ENCODE results near the gene PCDHGB7. TPM values are rescaled to one million over a fixed set of nuclear protein-coding genes. Genes with fewer than 3 reads are reported as not detected.

PCDHGB7 gene
- total and polyA plus RNA-seq, 3 donors from 2014 or later, result 6.6 to 18.1 (median 15.3) TPM

DNA sequence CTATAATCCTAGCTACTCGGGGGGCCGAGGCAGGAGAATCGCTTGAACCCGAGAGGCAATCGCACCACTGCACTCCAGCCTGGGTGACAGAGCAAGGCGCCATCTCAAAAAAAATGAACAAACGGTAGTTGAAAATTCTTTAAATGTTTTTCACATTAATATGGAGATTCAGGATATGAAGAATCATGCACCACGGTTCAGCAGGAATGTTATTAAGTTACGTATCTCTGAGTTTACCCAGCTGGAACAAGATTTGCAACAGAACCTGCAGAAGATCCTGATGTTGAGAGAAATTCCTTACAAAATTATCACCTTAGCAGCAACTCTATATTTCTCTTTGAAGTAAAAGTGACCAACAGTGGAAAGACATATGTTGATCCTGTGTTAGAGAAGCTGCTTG lies 22.9 kb downstream of the PCDHGB7 start:
- H3K9me3 ChIP-seq, result no peaks in the 10 kb centered on the region
- no peaks in the 10 kb centered on the region for H3K4me1 ChIP-seq
- TF ChIP-seq, protein P1, sequence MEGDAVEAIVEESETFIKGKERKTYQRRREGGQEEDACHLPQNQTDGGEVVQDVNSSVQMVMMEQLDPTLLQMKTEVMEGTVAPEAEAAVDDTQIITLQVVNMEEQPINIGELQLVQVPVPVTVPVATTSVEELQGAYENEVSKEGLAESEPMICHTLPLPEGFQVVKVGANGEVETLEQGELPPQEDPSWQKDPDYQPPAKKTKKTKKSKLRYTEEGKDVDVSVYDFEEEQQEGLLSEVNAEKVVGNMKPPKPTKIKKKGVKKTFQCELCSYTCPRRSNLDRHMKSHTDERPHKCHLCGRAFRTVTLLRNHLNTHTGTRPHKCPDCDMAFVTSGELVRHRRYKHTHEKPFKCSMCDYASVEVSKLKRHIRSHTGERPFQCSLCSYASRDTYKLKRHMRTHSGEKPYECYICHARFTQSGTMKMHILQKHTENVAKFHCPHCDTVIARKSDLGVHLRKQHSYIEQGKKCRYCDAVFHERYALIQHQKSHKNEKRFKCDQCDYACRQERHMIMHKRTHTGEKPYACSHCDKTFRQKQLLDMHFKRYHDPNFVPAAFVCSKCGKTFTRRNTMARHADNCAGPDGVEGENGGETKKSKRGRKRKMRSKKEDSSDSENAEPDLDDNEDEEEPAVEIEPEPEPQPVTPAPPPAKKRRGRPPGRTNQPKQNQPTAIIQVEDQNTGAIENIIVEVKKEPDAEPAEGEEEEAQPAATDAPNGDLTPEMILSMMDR (IDR thresholded peaks at IDR 0.05), result no peak
- TF ChIP-seq POLR2A (IDR thresholded peaks at IDR 0.05), result no peak
- WGBS, 2 donors, result 90 to 94% methylated on average over 9 of the region's 9 CpGs
- no peaks in the 10 kb centered on the region for H3K27me3 ChIP-seq
- H3K27ac ChIP-seq, result no peak overlapping the region
- DNase-seq, result no peak
- intact Hi-C loops (cut with DNase I; ENCODE audit: low total_unique reads), result no loop called here
- no peaks in the 10 kb centered on the region for H3K36me3 ChIP-seq (ENCODE audit: low read depth, missing control alignments)
- H3K4me3 ChIP-seq, result no peak overlapping the region

DNA sequence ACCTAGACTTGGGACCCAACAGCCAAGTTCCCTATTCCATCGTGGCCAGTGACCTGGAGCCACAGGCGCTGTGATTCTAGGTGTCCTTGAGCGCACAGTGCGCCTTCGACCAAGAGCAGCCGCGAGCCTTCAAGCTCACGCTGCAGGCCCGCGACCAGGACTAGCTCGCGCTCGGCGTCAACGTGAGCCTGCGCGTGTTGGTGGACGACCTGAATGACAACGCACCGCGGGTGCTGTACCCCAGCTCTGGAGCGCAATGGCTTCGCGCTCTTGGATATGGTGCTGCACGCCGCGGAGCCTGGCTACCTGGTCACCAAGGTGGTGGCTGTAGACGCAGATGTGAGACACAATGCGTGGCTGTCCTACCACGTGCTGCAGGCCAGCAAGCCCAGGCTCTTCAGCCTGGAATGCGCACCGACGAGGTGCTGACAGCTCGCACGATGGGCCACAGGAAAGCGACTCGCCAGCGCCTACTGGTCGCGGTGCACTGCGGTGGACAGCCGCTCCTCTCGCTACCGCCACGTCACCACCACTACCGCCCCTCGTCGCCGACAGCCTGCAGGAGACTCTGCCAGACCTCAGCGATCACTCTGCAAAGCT lies 24.2 kb downstream of the PCDHGB7 start:
- Histone ChIP-seq H3K4me3 (no peak overlapping the region), H3K27me3 (no peaks in the 10 kb centered on the region), H3K36me3 (ENCODE audit: low read depth, missing control alignments) (no peaks in the 10 kb centered on the region), H3K4me1 (no peaks in the 10 kb centered on the region), H3K9me3 (no peaks in the 10 kb centered on the region), H3K27ac (no peak overlapping the region)
- TF ChIP-seq, protein P1 (IDR thresholded peaks at IDR 0.05), result no peak
- TF ChIP-seq POLR2A (IDR thresholded peaks at IDR 0.05), result no peak
- no peak for DNase-seq
- 39 to 47% methylated on average over 15 to 41 of the region's 50 CpGs for WGBS, 2 donors
- intact Hi-C loops (cut with DNase I; ENCODE audit: low total_unique reads), result no loop called here

DNA sequence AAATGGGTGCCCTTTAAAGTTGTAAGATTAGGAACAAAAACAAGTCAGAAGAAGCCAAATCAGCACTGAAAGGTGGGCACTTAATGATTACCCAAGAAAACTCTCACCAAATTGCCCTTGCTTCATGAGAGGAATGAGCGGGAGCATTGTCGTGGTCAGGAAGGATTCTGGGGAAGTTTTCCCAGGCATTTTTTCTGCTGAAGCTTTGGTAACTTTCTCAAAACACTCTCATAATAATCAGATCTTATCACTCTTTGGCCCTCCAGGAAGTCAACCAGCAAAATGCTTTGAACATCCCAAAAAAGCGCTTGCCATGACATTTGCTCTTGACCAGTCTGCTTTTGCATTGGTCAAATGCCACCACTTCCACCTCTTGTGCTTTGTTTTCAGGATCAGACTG lies 47.9 kb downstream of the PCDHGB7 start:
- no peaks in the 10 kb centered on the region for H3K9me3 ChIP-seq
- no peak overlapping the region for H3K4me3 ChIP-seq
- 85 to 95% methylated on average over 3 of the region's 3 CpGs for WGBS, 2 donors
- no peak for TF ChIP-seq POLR2A (IDR thresholded peaks at IDR 0.05)
- TF ChIP-seq, protein P1 (IDR thresholded peaks at IDR 0.05), result no peak
- H3K4me1 ChIP-seq, result no peaks in the 10 kb centered on the region
- DNase-seq, result no peak
- intact Hi-C loops (cut with DNase I; ENCODE audit: low total_unique reads), result no loop called here
- no peaks in the 10 kb centered on the region for H3K27me3 ChIP-seq
- no peak overlapping the region for H3K27ac ChIP-seq
- H3K36me3 ChIP-seq (ENCODE audit: low read depth, missing control alignments), result no peaks in the 10 kb centered on the region

Other genes with a start within 250 kb of the PCDHGB7 start
Only the 30 nearest of the 37 such genes appear.
- 1 to 10 TPM; 4.0 to 4.2 TPM for gene PCDHB11, start 218.1 kb upstream of the PCDHGB7 start, total RNA-seq
- 0.63 TPM for gene PCDHB11, start 218.1 kb upstream of the PCDHGB7 start, polyA plus RNA-seq (ENCODE audit: insufficient read depth, low read depth, low replicate concordance)
- gene PCDHB12, start 209.0 kb upstream of the PCDHGB7 start, total RNA-seq, result 1 to 10 TPM; 6.1 to 6.5 TPM
- gene PCDHB12, start 209.0 kb upstream of the PCDHGB7 start, polyA plus RNA-seq (ENCODE audit: insufficient read depth, low read depth, low replicate concordance), result 1.4 TPM
- gene PCDHB13, start 203.8 kb upstream of the PCDHGB7 start, total RNA-seq, result 1 to 10 TPM; 8.6 to 9.3 TPM
- gene PCDHB13, start 203.8 kb upstream of the PCDHGB7 start, polyA plus RNA-seq (ENCODE audit: insufficient read depth, low read depth, low replicate concordance), result 2.6 TPM
- gene PCDHB14, start 194.3 kb upstream of the PCDHGB7 start, total RNA-seq, result 1 to 10 TPM; 7.9 to 8.0 TPM
- gene PCDHB14, start 194.3 kb upstream of the PCDHGB7 start, polyA plus RNA-seq (ENCODE audit: insufficient read depth, low read depth, low replicate concordance), result 2.7 TPM
- 10 to 100 TPM; 22.1 to 27.6 TPM for gene PCDHB15, start 172.3 kb upstream of the PCDHGB7 start, total RNA-seq
- 10.3 TPM for gene PCDHB15, start 172.3 kb upstream of the PCDHGB7 start, polyA plus RNA-seq (ENCODE audit: insufficient read depth, low read depth, low replicate concordance)
- 1 to 10 TPM; 4.0 to 4.4 TPM for gene SLC25A2, start 113.6 kb upstream of the PCDHGB7 start, total RNA-seq
- gene SLC25A2, start 113.6 kb upstream of the PCDHGB7 start, polyA plus RNA-seq (ENCODE audit: insufficient read depth, low read depth, low replicate concordance), result 15.9 TPM
- 100 to 1,000 TPM; 112 to 131 TPM for gene TAF7, start 96.9 kb upstream of the PCDHGB7 start, total RNA-seq
- gene TAF7, start 96.9 kb upstream of the PCDHGB7 start, polyA plus RNA-seq (ENCODE audit: insufficient read depth, low read depth, low replicate concordance), result 137 TPM
- 10 to 100 TPM in 1 of 2 donors, 1 to 10 TPM in 1; 8.7 to 13.1 TPM for gene PCDHGA1, start 87.2 kb upstream of the PCDHGB7 start, total RNA-seq
- 1.6 TPM for gene PCDHGA1, start 87.2 kb upstream of the PCDHGB7 start, polyA plus RNA-seq (ENCODE audit: insufficient read depth, low read depth, low replicate concordance)
- gene PCDHGA2, start 78.9 kb upstream of the PCDHGB7 start, total RNA-seq, result 10 to 100 TPM; 19.4 to 31.0 TPM
- gene PCDHGA2, start 78.9 kb upstream of the PCDHGB7 start, polyA plus RNA-seq (ENCODE audit: insufficient read depth, low read depth, low replicate concordance), result 5.6 TPM
- 10 to 100 TPM; 19.3 to 31.8 TPM for gene PCDHGA3, start 73.8 kb upstream of the PCDHGB7 start, total RNA-seq
- gene PCDHGA3, start 73.8 kb upstream of the PCDHGB7 start, polyA plus RNA-seq (ENCODE audit: insufficient read depth, low read depth, low replicate concordance), result 4.4 TPM
- 10 to 100 TPM; 12.5 to 16.4 TPM for gene PCDHGB1, start 67.6 kb upstream of the PCDHGB7 start, total RNA-seq
- gene PCDHGB1, start 67.6 kb upstream of the PCDHGB7 start, polyA plus RNA-seq (ENCODE audit: insufficient read depth, low read depth, low replicate concordance), result 0.92 TPM
- 10 to 100 TPM; 14.2 to 21.0 TPM for gene PCDHGA4, start 62.7 kb upstream of the PCDHGB7 start, total RNA-seq
- 1.9 TPM for gene PCDHGA4, start 62.7 kb upstream of the PCDHGB7 start, polyA plus RNA-seq (ENCODE audit: insufficient read depth, low read depth, low replicate concordance)
- 10 to 100 TPM; 16.6 to 20.4 TPM for gene PCDHGB2, start 57.7 kb upstream of the PCDHGB7 start, total RNA-seq
- gene PCDHGB2, start 57.7 kb upstream of the PCDHGB7 start, polyA plus RNA-seq (ENCODE audit: insufficient read depth, low read depth, low replicate concordance), result 1.5 TPM
- 10 to 100 TPM in 1 of 2 donors, 1 to 10 TPM in 1; 9.4 to 12.2 TPM for gene PCDHGA5, start 53.5 kb upstream of the PCDHGB7 start, total RNA-seq
- gene PCDHGA5, start 53.5 kb upstream of the PCDHGB7 start, polyA plus RNA-seq (ENCODE audit: insufficient read depth, low read depth, low replicate concordance), result 1.5 TPM
- 10 to 100 TPM; 11.3 to 17.1 TPM for gene PCDHGB3, start 47.4 kb upstream of the PCDHGB7 start, total RNA-seq
- 0.74 TPM for gene PCDHGB3, start 47.4 kb upstream of the PCDHGB7 start, polyA plus RNA-seq (ENCODE audit: insufficient read depth, low read depth, low replicate concordance)
- gene PCDHGA6, start 43.8 kb upstream of the PCDHGB7 start, total RNA-seq, result 10 to 100 TPM in 1 of 2 donors, 1 to 10 TPM in 1; 9.7 to 13.4 TPM
- 1.8 TPM for gene PCDHGA6, start 43.8 kb upstream of the PCDHGB7 start, polyA plus RNA-seq (ENCODE audit: insufficient read depth, low read depth, low replicate concordance)
- 10 to 100 TPM; 11.1 to 12.7 TPM for gene PCDHGA7, start 34.9 kb upstream of the PCDHGB7 start, total RNA-seq
- 1.6 TPM for gene PCDHGA7, start 34.9 kb upstream of the PCDHGB7 start, polyA plus RNA-seq (ENCODE audit: insufficient read depth, low read depth, low replicate concordance)
- gene PCDHGB4, start 30.0 kb upstream of the PCDHGB7 start, total RNA-seq, result 10 to 100 TPM; 11.3 to 13.3 TPM
- 1.0 TPM for gene PCDHGB4, start 30.0 kb upstream of the PCDHGB7 start, polyA plus RNA-seq (ENCODE audit: insufficient read depth, low read depth, low replicate concordance)
- gene PCDHGA8, start 25.0 kb upstream of the PCDHGB7 start, total RNA-seq, result 1 to 10 TPM; 8.2 TPM
- 0.15 TPM for gene PCDHGA8, start 25.0 kb upstream of the PCDHGB7 start, polyA plus RNA-seq (ENCODE audit: insufficient read depth, low read depth, low replicate concordance)
- 10 to 100 TPM; 28.3 to 36.4 TPM for gene PCDHGB5, start 19.7 kb upstream of the PCDHGB7 start, total RNA-seq
- gene PCDHGB5, start 19.7 kb upstream of the PCDHGB7 start, polyA plus RNA-seq (ENCODE audit: insufficient read depth, low read depth, low replicate concordance), result 4.5 TPM
- gene PCDHGA9, start 14.9 kb upstream of the PCDHGB7 start, total RNA-seq, result 10 to 100 TPM; 13.0 to 13.1 TPM
- 1.1 TPM for gene PCDHGA9, start 14.9 kb upstream of the PCDHGB7 start, polyA plus RNA-seq (ENCODE audit: insufficient read depth, low read depth, low replicate concordance)
- gene PCDHGB6, start 9.7 kb upstream of the PCDHGB7 start, total RNA-seq, result 10 to 100 TPM in 1 of 2 donors, 1 to 10 TPM in 1; 9.9 to 12.6 TPM
- gene PCDHGB6, start 9.7 kb upstream of the PCDHGB7 start, polyA plus RNA-seq (ENCODE audit: insufficient read depth, low read depth, low replicate concordance), result 2.1 TPM
- 10 to 100 TPM; 11.3 to 11.7 TPM for gene PCDHGA10, start 4.7 kb upstream of the PCDHGB7 start, total RNA-seq
- gene PCDHGA10, start 4.7 kb upstream of the PCDHGB7 start, polyA plus RNA-seq (ENCODE audit: insufficient read depth, low read depth, low replicate concordance), result 1.2 TPM
- gene PCDHGA11, start 3.4 kb downstream of the PCDHGB7 start, total RNA-seq, result 1 to 10 TPM; 8.4 to 9.1 TPM
- 0.83 TPM for gene PCDHGA11, start 3.4 kb downstream of the PCDHGB7 start, polyA plus RNA-seq (ENCODE audit: insufficient read depth, low read depth, low replicate concordance)
- 10 to 100 TPM; 10.3 to 11.3 TPM for gene PCDHGA12, start 12.8 kb downstream of the PCDHGB7 start, total RNA-seq
- gene PCDHGA12, start 12.8 kb downstream of the PCDHGB7 start, polyA plus RNA-seq (ENCODE audit: insufficient read depth, low read depth, low replicate concordance), result 2.7 TPM
- 10 to 100 TPM; 14.5 to 29.4 TPM for gene PCDHGC3, start 58.3 kb downstream of the PCDHGB7 start, total RNA-seq
- gene PCDHGC3, start 58.3 kb downstream of the PCDHGB7 start, polyA plus RNA-seq (ENCODE audit: insufficient read depth, low read depth, low replicate concordance), result 61.1 TPM
- 1 to 10 TPM; 6.1 TPM for gene PCDHGC4, start 67.4 kb downstream of the PCDHGB7 start, total RNA-seq
- 0.57 TPM for gene PCDHGC4, start 67.4 kb downstream of the PCDHGB7 start, polyA plus RNA-seq (ENCODE audit: insufficient read depth, low read depth, low replicate concordance)
- 1 to 10 TPM; 4.9 to 5.4 TPM for gene PCDHGC5, start 71.4 kb downstream of the PCDHGB7 start, total RNA-seq
- 0.50 TPM for gene PCDHGC5, start 71.4 kb downstream of the PCDHGB7 start, polyA plus RNA-seq (ENCODE audit: insufficient read depth, low read depth, low replicate concordance)
- gene DIAPH1, start 201.3 kb downstream of the PCDHGB7 start, total RNA-seq, result 10 to 100 TPM; 53.7 to 58.2 TPM
- gene DIAPH1, start 201.3 kb downstream of the PCDHGB7 start, polyA plus RNA-seq (ENCODE audit: insufficient read depth, low read depth, low replicate concordance), result 77.5 TPM
- gene HDAC3, start 219.2 kb downstream of the PCDHGB7 start, total RNA-seq, result 10 to 100 TPM; 63.9 to 76.5 TPM
- gene HDAC3, start 219.2 kb downstream of the PCDHGB7 start, polyA plus RNA-seq (ENCODE audit: insufficient read depth, low read depth, low replicate concordance), result 57.3 TPM